HCT116 (cell line): ENCODE measurements around the gene BCL2L13. TPM values are rescaled to one million over a fixed set of nuclear protein-coding genes. Genes with fewer than 3 reads are reported as not detected.
"Not testable (repeated sequence)": the region's sequence is repeated elsewhere in the genome, so short reads cannot be mapped to it uniquely, and the experiment has no call there.

Source experiments
- ATAC-seq: fragments of 200-7000 bp; cut with Tn5 transposase; 2 replicates; pipeline ENCODE4 v1.9.1; 2020; ENCODE audit warnings: mild to moderate bottlenecking, moderate library complexity
- BruUV-seq: library from RNA; stranded (reverse); fragments of 400-500 nt; replicated peaks from 2 replicates; lab custom pipeline; 2021; lab: Mats Ljungman, UMichigan
- CTCF ChIA-PET: fragments of 300-600 bp; sonication (Branson Sonifier 250); formaldehyde crosslinking; loops from one replicate; lab custom pipeline; 2021; ENCODE audit warnings: antibody characterized with exemption; lab: Charles Lee
- POLR2A ChIA-PET: fragments of 300-600, 350-600 bp; sonication (Branson Sonifier 250); formaldehyde crosslinking; loops from one replicate; lab custom pipeline; 2021; ENCODE audit warnings: antibody characterized with exemption; lab: Charles Lee
- RAD21 ChIA-PET, 2 experiments: fragments of 300-600 bp; sonication (Branson Sonifier 250); formaldehyde crosslinking; loops; one replicate each; lab custom pipeline; 2023; ENCODE audit warnings: low total read pairs in 2 of 2; ENCODE audit not compliant: uncharacterized antibody in 2 of 2, unreplicated experiment in 2 of 2, low non-redundant PET in 1 of 2; lab: Charles Lee
- DNase-seq: peaks from one replicate; pipeline ENCODE4 v3.0.0-alpha.2; 2010; ENCODE audit warnings: low read depth, low spot score
- H2AFZ ChIP-seq: fragments of 200-600 bp; shearing (Covaris generic), sonication (generic); 2 replicates; pipeline ENCODE4 v1.6.1; 2017; ENCODE audit warnings: low read depth, mixed run types, mixed read lengths, antibody characterized with exemption, low read length; ENCODE audit not compliant: poor library complexity, severe bottlenecking
- H3K27ac ChIP-seq: 2 replicates; pipeline ENCODE4 v1.5.1; 2012; ENCODE audit warnings: low read depth, low read length
- H3K27me3 ChIP-seq: fragments of 200-600 bp; sonication (generic); 2 replicates; pipeline ENCODE4 v1.6.1; 2016; ENCODE audit warnings: mixed run types, low read length, mixed read lengths; ENCODE audit not compliant: insufficient read depth
- H3K36me3 ChIP-seq, 2 experiments: fragments of 200-500 bp in 1 of 2; fragments of 200-600 bp in 1 of 2; sonication (Bioruptor generic) in 1 of 2; sonication (generic) in 1 of 2; 2 replicates each; pipeline versions ENCODE4 v1.5.1 to v1.6.1; 2014 to 2016; ENCODE audit warnings: low read length in 2 of 2, inconsistent platforms in 1 of 2, mixed read lengths in 1 of 2, mixed run types in 1 of 2; ENCODE audit not compliant: insufficient read depth in 2 of 2, control insufficient read depth in 1 of 2
- H3K4me1 ChIP-seq, 2 experiments: fragments of 200-600 bp in 1 of 2; sonication (generic) in 1 of 2; 2 replicates each; pipeline versions ENCODE4 v1.5.1 to v1.6.1; 2012 to 2017; ENCODE audit warnings: low read length in 2 of 2, inconsistent platforms in 1 of 2, mild to moderate bottlenecking in 1 of 2, mixed read lengths in 1 of 2, mixed run types in 1 of 2, moderate library complexity in 1 of 2; ENCODE audit not compliant: insufficient read depth in 2 of 2, control insufficient read depth in 1 of 2
- H3K4me2 ChIP-seq: fragments of 200-600 bp; sonication (generic); 2 replicates; pipeline ENCODE4 v1.6.1; 2017; ENCODE audit warnings: mixed run types, low read length, mixed read lengths
- H3K4me3 ChIP-seq, 2 experiments: fragments of 200-600 bp in 1 of 2; sonication (generic) in 1 of 2; replicated peaks in 1 of 2; 2 replicates each; pipeline ENCODE4 v1.5.1; 2011 to 2016; ENCODE audit warnings: low read length in 2 of 2, control low read depth in 1 of 2, low read depth in 1 of 2, mild to moderate bottlenecking in 1 of 2, mixed read lengths in 1 of 2, mixed run types in 1 of 2
- H3K79me2 ChIP-seq: fragments of 200-600 bp; sonication (generic); 2 replicates; pipeline ENCODE4 v1.6.1; 2017; ENCODE audit warnings: mild to moderate bottlenecking, mixed run types, low read length, moderate library complexity, mixed read lengths; ENCODE audit not compliant: insufficient read depth
- H3K9ac ChIP-seq: fragments of 200-600 bp; sonication (generic); 2 replicates; pipeline ENCODE4 v1.6.1; 2016; ENCODE audit warnings: low read length, mixed read lengths
- H3K9me2 ChIP-seq: fragments of 200-600 bp; sonication (generic), shearing (Covaris generic); 2 replicates; pipeline ENCODE4 v1.6.1; 2017; ENCODE audit warnings: mixed run types, mild to moderate bottlenecking, moderate library complexity; ENCODE audit not compliant: insufficient read depth
- H3K9me3 ChIP-seq, 2 experiments: fragments of 200-500 bp in 1 of 2; fragments of 200-600 bp in 1 of 2; sonication (Bioruptor generic) in 1 of 2; sonication (generic) in 1 of 2; 2 replicates each; pipeline ENCODE4 v1.6.1; 2014 to 2017; ENCODE audit warnings: low read length in 2 of 2, mixed read lengths in 2 of 2, inconsistent platforms in 1 of 2, low read depth in 1 of 2, mild to moderate bottlenecking in 1 of 2, mixed run types in 1 of 2, moderate library complexity in 1 of 2; ENCODE audit not compliant: control insufficient read depth in 1 of 2, insufficient read depth in 1 of 2
- H4K20me1 ChIP-seq: fragments of 200-600 bp; sonication (generic), shearing (Covaris generic); 2 replicates; pipeline ENCODE4 v1.6.1; 2017; ENCODE audit warnings: mixed run types, mild to moderate bottlenecking, moderate library complexity; ENCODE audit not compliant: insufficient read depth
- EZH2 ChIP-seq: fragments of 200-600 bp; sonication (generic); IDR thresholded peaks from 2 replicates; pipeline ENCODE4 v1.6.1; 2017; ENCODE audit warnings: antibody characterized with exemption, mixed run types
- SRF ChIP-seq: IDR thresholded peaks from 2 replicates; pipeline ENCODE4 v1.6.1; 2012; ENCODE audit warnings: low read depth
- YY1 ChIP-seq: IDR thresholded peaks from 2 replicates; pipeline ENCODE4 v1.6.1; 2011; ENCODE audit warnings: low read length, low read depth, moderate library complexity, mild to moderate bottlenecking; ENCODE audit not compliant: insufficient replicate concordance; ENCODE audit errors: extremely low read depth
- intact Hi-C: fragments of 100-400 bp; cut with micrococcal nuclease; formaldehyde crosslinking; loops from 2 replicates; pipeline ENCODE4 v1.10.0; 2022
- total RNA-seq: library from RNA; stranded (reverse); gene quantifications from one replicate; pipeline ENCODE4 v1.2.1, GENCODE V29; 2021; ENCODE audit not compliant: unreplicated experiment

BCL2L13 gene
- total RNA-seq, 1 experiment from 2014 or later, result 38.6 TPM

GRCh38 chr22:17695986-17696385 lies 57.4 kb downstream of the BCL2L13 start:
- no peak for ATAC-seq
- Histone ChIP-seq H3K4me2 (no peak overlapping the region), H3K36me3 (peaks cover 0 to 5% of the 10 kb centered on the region in 2 experiments; a peak in 1 of 4 replicates), H3K79me2 (no peaks in the 10 kb centered on the region), H3K27ac (no peak overlapping the region), H3K9ac (no peak overlapping the region), H3K4me1 (no peaks in the 10 kb centered on the region), H4K20me1 (no peaks in the 10 kb centered on the region; the same call in none of the 2 replicates), H3K9me3 (no peaks in the 10 kb centered on the region)
- intact Hi-C loops, result no loop called here
- DNase-seq, result no peak
- POLR2A ChIA-PET, result no interaction called here
- CTCF ChIA-PET, result no interaction called here
- no peak for TF ChIP-seq EZH2
- TF ChIP-seq SRF, result no peak
- no peak for TF ChIP-seq YY1
- TF ChIP-seq, all 23 proteins: peak for 0
- H3K4me3 ChIP-seq, result no peak overlapping the region
- no peaks in the 10 kb centered on the region for H3K9me2 ChIP-seq
- BruUV-seq, result no TSS peak
- H3K27me3 ChIP-seq, result no peaks in the 10 kb centered on the region
- RAD21 ChIA-PET, result no interaction called here
- no peak overlapping the region for H2AFZ ChIP-seq

- H3K27ac ChIP-seq, H2AFZ ChIP-seq, DNase-seq, H3K9me3 ChIP-seq, RAD21 ChIA-PET, intact Hi-C loops, POLR2A ChIA-PET, H3K9me2 ChIP-seq, H4K20me1 ChIP-seq, CTCF ChIA-PET, H3K9ac ChIP-seq, H3K79me2 ChIP-seq, H3K36me3 ChIP-seq, BruUV-seq, H3K4me2 ChIP-seq, H3K27me3 ChIP-seq, H3K4me3 ChIP-seq, ATAC-seq, H3K4me1 ChIP-seq: not testable (repeated sequence)
Measured at GRCh38 chr22:17697196-17697595, 58.6 kb downstream of the BCL2L13 start.

DNA sequence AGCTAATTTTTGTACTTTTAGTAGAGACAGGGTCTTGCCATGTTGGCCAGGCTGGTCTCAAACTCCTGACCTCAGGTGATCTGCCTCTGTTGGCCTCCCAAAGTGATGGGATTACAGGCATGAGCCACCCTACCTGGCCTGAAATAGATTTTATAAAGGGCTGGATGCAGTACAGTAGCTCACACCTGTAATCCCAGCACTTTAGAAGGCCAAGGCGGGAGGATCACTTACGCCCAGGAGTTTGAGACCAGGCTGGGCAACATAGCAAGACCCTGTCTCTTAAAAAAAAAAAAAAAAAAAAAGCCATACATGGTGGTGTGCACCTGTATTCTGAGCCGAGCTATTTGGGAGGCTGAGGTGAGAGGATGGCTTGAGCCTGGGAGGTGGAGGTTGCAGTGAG lies 59.7 kb downstream of the BCL2L13 start:
- CTCF ChIA-PET, result not testable (repeated sequence)

More for the DNA sequence above, 59.7 kb downstream of the BCL2L13 start:
- H3K79me2 ChIP-seq, H3K9me2 ChIP-seq, H3K4me3 ChIP-seq, H3K9me3 ChIP-seq, POLR2A ChIA-PET, H3K27ac ChIP-seq, H3K4me2 ChIP-seq, H3K9ac ChIP-seq, intact Hi-C loops, RAD21 ChIA-PET, H2AFZ ChIP-seq, BruUV-seq, ATAC-seq, DNase-seq, H3K27me3 ChIP-seq, H4K20me1 ChIP-seq, H3K36me3 ChIP-seq, H3K4me1 ChIP-seq: not testable (repeated sequence)
